Activated T-cell treated with anti-CD3 and anti-CD28 coated beads, Interleukin-2, amount 50 U/mL, for 72 hours (primary cell): Measurements from ENCODE around the gene RFT1. TPM values are rescaled to one million over a fixed set of nuclear protein-coding genes. Genes with fewer than 3 reads are reported as not detected.

Experiments
- ATAC-seq, 2 donors: fragments of 150-1000 bp; cut with Tn5 transposase; replicated peaks in 1 of 2; 2 replicates each; pipeline ENCODE4 v1.10.0; 2021; ENCODE audit warnings: moderate library complexity in 2 of 2, mild to moderate bottlenecking in 1 of 2
- DNase-seq, 2 donors: peaks; one replicate each; pipeline ENCODE4 v3.0.0; 2021 to 2022; ENCODE audit warnings: mixed read lengths in 1 of 2
- H3K27ac Mint-ChIP-seq: one replicate; pipeline ENCODE4 v1.8.0; 2022; ENCODE audit warnings: mild to moderate bottlenecking, moderate library complexity, mixed read lengths
- H3K27me3 Mint-ChIP-seq: one replicate; pipeline ENCODE4 v1.8.0; 2022; ENCODE audit warnings: low read depth, mixed read lengths
- H3K36me3 Mint-ChIP-seq, 2 donors: one replicate each; pipeline ENCODE4 v1.8.0; 2022; ENCODE audit warnings: mixed read lengths in 2 of 2, mild to moderate bottlenecking in 1 of 2; ENCODE audit not compliant: insufficient read depth in 2 of 2
- H3K4me1 Mint-ChIP-seq: one replicate; pipeline ENCODE4 v1.8.0; 2022; ENCODE audit warnings: low read depth, mixed read lengths
- H3K4me3 Mint-ChIP-seq, 2 donors: one replicate each; pipeline ENCODE4 v1.8.0; 2022; ENCODE audit warnings: mild to moderate bottlenecking in 2 of 2, mixed read lengths in 2 of 2, moderate library complexity in 2 of 2
- H3K9me3 Mint-ChIP-seq, 2 donors: one replicate each; pipeline ENCODE4 v1.8.0; 2022; ENCODE audit warnings: mixed read lengths in 2 of 2
- total RNA-seq, 2 donors: library from RNA; stranded (reverse); gene quantifications; one replicate each; pipeline ENCODE4 v1.2.3, GENCODE V29; 2022

Gene RFT1
- total RNA-seq, 2 donors from 2014 or later = 26.6 to 29.9 TPM

DNA sequence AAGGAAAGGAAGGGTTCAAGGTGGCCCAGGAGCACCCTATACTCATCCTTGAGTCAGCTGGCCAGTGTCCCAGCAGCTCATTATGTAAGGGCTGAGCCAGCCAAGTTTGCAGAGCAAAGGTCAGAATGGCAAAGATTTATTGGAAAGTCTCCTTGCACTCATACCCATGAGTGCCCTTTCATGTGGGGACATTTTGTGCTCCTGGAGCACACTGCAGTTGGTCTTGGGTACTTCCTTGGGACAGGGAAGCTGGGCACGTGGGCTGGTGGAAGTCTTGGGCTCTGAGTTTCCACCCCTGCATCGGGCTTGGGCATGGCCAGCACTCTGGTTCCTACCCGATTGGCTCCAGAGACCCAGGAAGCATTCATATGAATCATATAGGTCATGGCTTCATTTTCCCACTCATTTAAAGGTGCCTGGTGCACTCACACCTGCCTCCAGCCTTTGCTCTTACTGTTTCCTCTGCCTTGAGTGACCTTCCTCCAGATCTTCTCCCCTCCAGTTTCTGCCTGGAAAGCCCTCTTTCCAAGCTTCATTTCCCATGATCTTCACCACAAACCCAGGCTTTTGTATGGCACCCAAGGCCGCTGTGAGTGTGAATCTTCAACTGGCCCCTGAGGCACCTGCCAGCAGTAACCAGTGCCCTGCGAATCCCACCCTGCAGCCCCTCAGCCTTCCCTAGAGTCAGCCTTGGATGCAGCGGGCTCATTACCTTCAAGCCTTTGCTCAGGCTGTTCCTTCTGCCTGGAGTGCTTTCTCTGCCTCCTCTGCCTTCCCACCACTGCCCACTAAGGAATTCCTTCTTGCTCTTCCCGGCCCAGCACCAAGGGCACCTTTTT, 20.2 kb upstream of the RFT1 start:
- DNase-seq = no peak
- no peak for ATAC-seq
- H3K4me1 Mint-ChIP-seq = no peaks in the 10 kb centered on the region
- no peaks in the 10 kb centered on the region for H3K9me3 Mint-ChIP-seq
- peaks cover 21% of the 10 kb centered on the region for H3K27me3 Mint-ChIP-seq
- no peak overlapping the region for H3K27ac Mint-ChIP-seq
- H3K36me3 Mint-ChIP-seq = no peaks in the 10 kb centered on the region
- no peak overlapping the region for H3K4me3 Mint-ChIP-seq

- Mint-ChIP-seq H3K36me3 (no peaks in the 10 kb centered on the region), H3K4me1 (no peaks in the 10 kb centered on the region), H3K4me3 (no peak overlapping the region), H3K9me3 (no peaks in the 10 kb centered on the region), H3K27ac (no peak overlapping the region), H3K27me3 (peaks cover 15% of the 10 kb centered on the region)
- ATAC-seq (no peak), DNase-seq (no peak)
These were observed 19.5 kb upstream of the RFT1 start for GRCh38 chr3:53149699-53150098.

- Mint-ChIP-seq H3K4me1 (no peaks in the 10 kb centered on the region), H3K4me3 (no peak overlapping the region), H3K36me3 (no peaks in the 10 kb centered on the region), H3K27me3 (peaks cover 15% of the 10 kb centered on the region), H3K9me3 (no peaks in the 10 kb centered on the region), H3K27ac (no peak overlapping the region)
- no peak for DNase-seq
- no peak for ATAC-seq
These were observed 18.9 kb upstream of the RFT1 start for GRCh38 chr3:53149006-53149690.

- peak in 1 of 2 donors; percentile 3 for ATAC-seq
- no peak overlapping the region for H3K27ac Mint-ChIP-seq
- DNase-seq = no peak
- no peak overlapping the region for H3K4me3 Mint-ChIP-seq
- no peaks in the 10 kb centered on the region for H3K9me3 Mint-ChIP-seq
- no peaks in the 10 kb centered on the region for H3K36me3 Mint-ChIP-seq
- H3K4me1 Mint-ChIP-seq = no peaks in the 10 kb centered on the region
- H3K27me3 Mint-ChIP-seq = peaks cover 6% of the 10 kb centered on the region
These were observed 17.7 kb upstream of the RFT1 start for GRCh38 chr3:53147903-53148400.

DNA sequence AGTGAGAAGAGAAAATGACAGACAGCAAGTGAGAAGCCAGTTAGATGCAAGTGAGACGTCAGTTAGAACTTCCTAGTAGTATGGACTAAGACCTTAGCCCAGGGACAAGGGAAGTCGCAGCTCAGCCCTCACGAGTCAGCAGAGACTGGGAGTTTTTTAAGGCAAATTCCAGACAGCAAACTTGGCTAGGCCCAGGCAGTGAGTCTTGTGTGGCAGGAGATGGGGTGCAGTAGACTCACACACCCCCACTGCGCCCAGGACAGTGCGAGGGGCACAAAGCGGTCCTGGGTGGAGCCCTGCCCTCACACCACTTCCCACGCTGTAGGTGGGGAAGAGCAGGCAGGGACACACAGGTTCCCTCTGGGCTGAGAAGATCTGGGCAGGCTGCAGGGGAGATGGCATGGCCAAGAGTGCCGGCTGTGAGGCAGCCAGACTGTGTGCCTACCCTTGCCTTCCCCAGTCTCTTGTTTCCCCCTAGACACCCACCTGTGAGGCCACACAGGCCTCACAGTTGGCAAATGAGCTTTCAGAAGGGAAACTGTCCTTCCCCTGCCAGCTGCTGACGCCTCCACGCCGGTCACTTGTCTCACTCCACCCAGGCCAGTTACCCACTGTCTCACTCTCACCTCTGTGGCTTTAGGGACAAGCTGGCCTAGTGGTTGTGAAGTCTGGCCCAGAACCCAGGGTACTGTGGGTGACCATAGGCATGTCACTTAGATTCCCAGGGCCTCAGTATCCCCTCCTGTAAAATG, 17.1 kb upstream of the RFT1 start:
- ATAC-seq (peak in 1 of 2 donors; percentile 3), DNase-seq (no peak)
- Mint-ChIP-seq H3K4me1 (no peaks in the 10 kb centered on the region), H3K27ac (no peak overlapping the region), H3K9me3 (no peaks in the 10 kb centered on the region), H3K36me3 (no peaks in the 10 kb centered on the region), H3K27me3 (no peaks in the 10 kb centered on the region), H3K4me3 (no peak overlapping the region)

GRCh38 chr3:53146319-53146891, 16.2 kb upstream of the RFT1 start:
- no peaks in the 10 kb centered on the region for H3K27me3 Mint-ChIP-seq
- ATAC-seq (no peak), DNase-seq (no peak)
- H3K9me3 Mint-ChIP-seq = no peaks in the 10 kb centered on the region
- H3K4me1 Mint-ChIP-seq = no peaks in the 10 kb centered on the region
- no peak overlapping the region for H3K27ac Mint-ChIP-seq
- H3K4me3 Mint-ChIP-seq = no peak overlapping the region
- no peaks in the 10 kb centered on the region for H3K36me3 Mint-ChIP-seq

DNA sequence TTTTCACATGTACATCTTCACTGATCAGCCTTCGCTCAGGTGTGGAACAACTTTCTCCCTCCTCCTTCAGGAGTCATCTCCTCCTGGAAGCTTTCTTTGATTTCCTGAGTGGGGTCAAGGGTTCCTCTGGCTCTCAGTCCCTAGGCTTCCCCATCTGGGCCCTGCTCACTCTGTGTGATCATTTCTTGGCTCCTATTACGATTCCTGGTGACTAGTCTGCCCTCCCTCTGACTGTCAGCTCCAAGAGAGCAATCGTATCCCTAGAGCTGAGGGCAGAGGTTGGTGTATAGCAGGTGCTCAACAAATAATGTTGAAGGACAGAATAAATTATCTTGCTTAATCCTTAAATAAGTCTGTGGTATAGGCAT, 15.5 kb upstream of the RFT1 start:
- H3K4me1 Mint-ChIP-seq = peaks cover 5% of the 10 kb centered on the region
- DNase-seq = no peak
- H3K27ac Mint-ChIP-seq = no peak overlapping the region
- H3K27me3 Mint-ChIP-seq = no peaks in the 10 kb centered on the region
- no peaks in the 10 kb centered on the region for H3K9me3 Mint-ChIP-seq
- no peak overlapping the region for H3K4me3 Mint-ChIP-seq
- no peak for ATAC-seq
- no peaks in the 10 kb centered on the region for H3K36me3 Mint-ChIP-seq

- ATAC-seq = no peak
- DNase-seq = no peak
- H3K36me3 Mint-ChIP-seq = no peaks in the 10 kb centered on the region
- H3K4me3 Mint-ChIP-seq = no peak overlapping the region
- no peak overlapping the region for H3K27ac Mint-ChIP-seq
- H3K4me1 Mint-ChIP-seq = peaks cover 11% of the 10 kb centered on the region
- H3K9me3 Mint-ChIP-seq = no peaks in the 10 kb centered on the region
- H3K27me3 Mint-ChIP-seq = no peaks in the 10 kb centered on the region
These were observed 14.9 kb upstream of the RFT1 start for GRCh38 chr3:53144862-53145712.

- H3K27me3 Mint-ChIP-seq = no peaks in the 10 kb centered on the region
- H3K4me3 Mint-ChIP-seq = no peak overlapping the region
- H3K36me3 Mint-ChIP-seq = no peaks in the 10 kb centered on the region
- H3K27ac Mint-ChIP-seq = no peak overlapping the region
- DNase-seq = no peak
- ATAC-seq = no peak
- H3K9me3 Mint-ChIP-seq = no peaks in the 10 kb centered on the region
- peaks cover 13% of the 10 kb centered on the region for H3K4me1 Mint-ChIP-seq
These were observed 14.2 kb upstream of the RFT1 start for GRCh38 chr3:53144446-53144845.

GRCh38 chr3:53142986-53143385, 12.8 kb upstream of the RFT1 start:
- no peak overlapping the region for H3K27ac Mint-ChIP-seq
- H3K27me3 Mint-ChIP-seq = no peaks in the 10 kb centered on the region
- H3K4me1 Mint-ChIP-seq = peaks cover 13% of the 10 kb centered on the region
- no peak overlapping the region for H3K4me3 Mint-ChIP-seq
- no peaks in the 10 kb centered on the region for H3K36me3 Mint-ChIP-seq
- ATAC-seq (no peak), DNase-seq (no peak)
- H3K9me3 Mint-ChIP-seq = no peaks in the 10 kb centered on the region

DNA sequence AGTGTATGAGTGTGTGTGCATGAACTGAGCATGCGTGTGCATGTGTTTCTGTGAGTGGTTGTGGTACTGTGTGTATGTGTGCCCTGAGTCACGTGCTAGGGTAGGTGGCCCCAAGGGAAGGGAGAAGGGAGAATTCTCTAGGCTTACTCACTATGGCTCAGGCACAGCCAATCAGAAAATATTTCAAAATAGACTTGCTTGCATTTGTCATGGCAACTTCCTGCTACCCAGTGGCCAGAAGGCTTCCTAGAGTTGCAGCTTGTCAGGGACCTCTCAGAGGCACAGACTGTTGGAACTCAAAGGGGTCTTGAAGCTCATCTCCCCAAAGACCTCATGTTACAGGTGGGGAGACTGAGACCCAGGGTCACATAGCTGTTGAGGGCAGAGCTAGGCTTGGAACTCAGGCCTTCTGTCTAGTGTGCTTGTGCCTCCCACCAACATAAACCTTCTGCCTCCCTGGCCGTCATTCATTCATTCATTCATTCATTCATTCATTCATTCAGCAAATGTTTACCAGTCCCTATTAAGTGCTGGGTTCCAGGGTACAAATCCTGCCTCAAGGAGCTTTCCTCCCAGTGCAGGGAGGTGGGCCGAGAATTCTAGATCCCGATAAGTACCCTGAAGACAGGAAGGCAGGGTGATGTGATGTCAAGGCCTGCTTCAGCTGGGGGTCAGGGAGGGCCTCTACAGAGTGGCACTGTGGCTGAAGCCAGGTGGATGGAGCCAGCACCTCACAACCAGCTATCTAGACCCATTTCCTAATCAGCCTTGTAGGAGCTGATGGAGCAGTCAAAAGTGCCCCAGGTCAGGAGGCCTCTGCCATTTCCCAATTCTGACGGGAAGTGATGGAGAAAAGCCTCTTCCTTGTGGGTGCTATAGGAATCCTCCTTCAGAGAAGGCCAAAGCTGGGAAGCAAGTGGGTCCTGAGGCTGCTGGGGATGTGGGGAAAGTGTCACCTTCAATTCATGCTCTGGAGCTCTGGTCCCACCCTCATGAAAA, 10.9 kb upstream of the RFT1 start:
- no peaks in the 10 kb centered on the region for H3K36me3 Mint-ChIP-seq
- no peak overlapping the region for H3K27ac Mint-ChIP-seq
- no peaks in the 10 kb centered on the region for H3K27me3 Mint-ChIP-seq
- no peak for DNase-seq
- peak; percentile 87 to 93 for ATAC-seq
- H3K9me3 Mint-ChIP-seq = no peaks in the 10 kb centered on the region
- no peak overlapping the region for H3K4me3 Mint-ChIP-seq
- H3K4me1 Mint-ChIP-seq = peaks cover 13% of the 10 kb centered on the region
